GM18502 (cell line): ENCODE data around the gene BRS3.
A peak's percentile ranks its signal among the peaks of the same experiment; 100 is the strongest.

Experiments
- ATAC-seq: cut with Tn5 transposase; IDR thresholded peaks from one replicate; pipeline ENCODE4 v1.9.1; 2021; ENCODE audit warnings: mild to moderate bottlenecking; ENCODE audit not compliant: unreplicated experiment, poor library complexity

Gene BRS3

GRCh38 chrX:136493011-136493410 lies 5.3 kb downstream of the BRS3 start:
- ATAC-seq: no peak

GRCh38 chrX:136495043-136495442 lies 7.3 kb downstream of the BRS3 start:
- no peak for ATAC-seq

- no peak for ATAC-seq
Measured at GRCh38 chrX:136496186-136496763, 8.5 kb downstream of the BRS3 start.

GRCh38 chrX:136496764-136497555 lies 9.2 kb downstream of the BRS3 start:
- peak; percentile 76 for ATAC-seq

- peak; percentile 20 for ATAC-seq
Measured at GRCh38 chrX:136497556-136498052, 9.9 kb downstream of the BRS3 start, which contains the start of gene HTATSF1. TSS of gene HTATSF1 (plus strand) at chrX:136497592. CDS start at chrX:136497685, 93 bp downstream.

GRCh38 chrX:136519069-136519468 lies 31.3 kb downstream of the BRS3 start:
- ATAC-seq: no peak

GRCh38 chrX:136523770-136524169 lies 36.0 kb downstream of the BRS3 start:
- no peak for ATAC-seq

- no peak for ATAC-seq
Measured at GRCh38 chrX:136525738-136526606, 38.2 kb downstream of the BRS3 start.

- ATAC-seq: no peak
Measured at GRCh38 chrX:136528645-136529315, 41.0 kb downstream of the BRS3 start.

- no peak for ATAC-seq
Measured at GRCh38 chrX:136529795-136530194, 42.0 kb downstream of the BRS3 start.

- ATAC-seq: no peak
Measured at GRCh38 chrX:136531951-136532350, 44.2 kb downstream of the BRS3 start, which contains the start of gene VGLL1. TSS of gene VGLL1 (plus strand) at chrX:136532215. CDS start at chrX:136536021, 3,806 bp downstream.

GRCh38 chrX:136534131-136534530 lies 46.4 kb downstream of the BRS3 start:
- ATAC-seq: no peak

- ATAC-seq: no peak
Measured at GRCh38 chrX:136538811-136539210, 51.1 kb downstream of the BRS3 start.

GRCh38 chrX:136540226-136540625 lies 52.5 kb downstream of the BRS3 start:
- ATAC-seq: no peak

- ATAC-seq: no peak
Measured at GRCh38 chrX:136541294-136541693, 53.5 kb downstream of the BRS3 start.

- ATAC-seq: no peak
Measured at GRCh38 chrX:136542281-136542680, 54.5 kb downstream of the BRS3 start.
